ENCODE measurements around the gene MARCO.
A peak's percentile ranks its signal among the peaks of the same experiment; 100 is the strongest.
"Not testable (repeated sequence)": the region's sequence is repeated elsewhere in the genome, so short reads cannot be mapped to it uniquely, and the experiment has no call there.

The MARCO gene

GRCh38 chr2:118925981-118926380 lies 16.0 kb upstream of the MARCO start:
- DNase-seq (ENCODE audit: low spot score) = no peak

- peak; percentile 4 for DNase-seq (ENCODE audit: low spot score)
These were observed 12.9 kb upstream of the MARCO start for GRCh38 chr2:118929059-118929458.

GRCh38 chr2:118932949-118933348 lies 9.0 kb upstream of the MARCO start:
- no peak for DNase-seq (ENCODE audit: low spot score)

GRCh38 chr2:118936306-118936705 lies 5.7 kb upstream of the MARCO start:
- DNase-seq (ENCODE audit: low spot score) = no peak

GRCh38 chr2:118936936-118937335 lies 5.1 kb upstream of the MARCO start:
- no peak for DNase-seq (ENCODE audit: low spot score)

DNA sequence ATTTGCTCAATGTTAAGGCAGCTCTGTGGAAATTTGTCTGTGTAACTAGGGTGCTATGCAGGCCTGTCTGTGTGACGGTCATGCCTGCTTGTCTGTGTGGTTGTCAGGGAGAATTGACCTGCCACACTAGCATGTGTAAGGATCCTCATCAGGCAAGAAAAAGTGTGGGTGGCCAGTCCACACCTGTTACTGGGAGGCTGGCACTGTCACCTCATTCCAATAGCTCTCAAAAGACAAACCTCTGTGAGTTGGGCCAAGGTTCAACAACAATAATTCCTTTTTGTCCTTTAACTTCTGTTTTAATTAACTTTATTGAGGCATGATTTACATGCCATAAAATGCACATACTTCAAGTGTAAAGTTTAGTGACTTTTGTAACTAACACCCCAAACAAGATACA lies 4.2 kb upstream of the MARCO start:
- DNase-seq (ENCODE audit: low spot score) = no peak

DNA sequence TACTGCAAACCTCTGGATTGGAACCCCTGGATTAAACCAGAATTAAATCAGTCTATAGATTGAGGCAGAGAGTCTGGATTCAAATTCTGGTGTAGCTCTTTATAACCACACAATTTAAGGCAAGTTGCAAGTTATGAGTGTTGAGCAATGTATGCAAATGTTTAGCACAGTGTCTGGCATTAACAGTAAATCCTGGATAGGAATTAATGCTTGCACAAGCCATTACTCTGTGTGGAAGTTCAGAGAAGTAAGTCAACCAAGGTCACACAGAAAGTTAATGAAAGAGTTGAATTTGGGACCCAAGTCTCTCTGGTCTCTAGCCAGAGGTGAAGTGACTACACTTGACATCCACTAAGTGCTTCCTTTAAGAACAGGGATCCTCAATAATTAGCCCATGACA lies 2.0 kb upstream of the MARCO start:
- no peak for DNase-seq (ENCODE audit: low spot score)

DNA sequence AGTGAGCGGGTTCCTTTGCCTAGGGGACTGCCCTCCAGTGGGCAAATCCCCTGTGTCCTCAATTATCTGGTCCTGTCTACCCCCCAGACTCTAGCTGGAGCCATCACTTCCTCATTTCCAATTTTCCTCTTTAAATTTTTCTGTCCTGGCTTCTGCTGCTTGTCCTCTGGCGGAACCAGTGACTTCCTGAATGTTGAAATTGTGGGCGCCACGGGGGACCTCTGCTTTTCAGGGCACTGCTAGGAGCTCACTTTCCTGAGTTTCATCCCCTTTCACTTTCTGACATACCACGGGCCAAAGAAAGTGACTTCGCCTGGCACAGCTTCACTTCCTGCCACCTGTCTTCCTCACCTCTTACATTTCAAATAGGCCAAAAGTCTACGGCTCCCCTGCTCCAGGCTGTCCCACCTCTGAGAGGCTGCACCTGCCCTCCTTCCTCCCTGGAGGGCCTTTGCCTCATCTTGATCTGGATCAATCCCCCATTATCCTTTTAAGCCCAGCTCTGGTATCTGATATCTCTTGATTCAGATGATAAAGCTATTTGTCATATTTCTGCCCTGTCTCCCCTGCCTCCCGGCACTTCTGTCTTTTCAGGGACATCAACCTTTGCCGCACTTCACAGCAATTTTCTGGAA lies 1.4 kb upstream of the MARCO start:
- no peak for DNase-seq (ENCODE audit: low spot score)

DNA sequence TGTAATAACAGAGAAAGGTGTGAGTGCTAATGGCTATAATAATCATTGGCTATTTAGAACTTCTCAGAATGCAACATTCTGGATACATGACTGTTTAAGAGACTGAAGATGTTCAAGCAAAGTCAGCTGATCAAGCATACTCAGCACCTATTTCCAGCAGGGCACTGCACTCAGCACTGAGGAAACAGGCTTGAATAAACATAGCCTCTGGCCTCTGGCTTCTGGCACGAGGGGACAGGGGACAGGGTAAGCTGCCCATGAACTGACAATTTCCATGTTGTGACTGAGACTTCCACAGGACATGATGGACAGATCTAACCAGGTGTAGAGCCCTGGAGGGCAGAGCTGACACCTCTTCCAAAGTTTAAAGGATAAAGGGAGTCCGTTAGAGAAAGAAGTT lies 1.3 kb downstream of the MARCO start:
- DNase-seq (ENCODE audit: low spot score) = no peak

GRCh38 chr2:118945881-118946280 lies 3.9 kb downstream of the MARCO start:
- no peak for DNase-seq (ENCODE audit: low spot score)

- not testable (repeated sequence) for DNase-seq (ENCODE audit: low spot score)
These were observed 6.3 kb downstream of the MARCO start for GRCh38 chr2:118948266-118948665.

- DNase-seq (ENCODE audit: low spot score) = no peak
These were observed 12.5 kb downstream of the MARCO start for GRCh38 chr2:118954297-118955060.

DNA sequence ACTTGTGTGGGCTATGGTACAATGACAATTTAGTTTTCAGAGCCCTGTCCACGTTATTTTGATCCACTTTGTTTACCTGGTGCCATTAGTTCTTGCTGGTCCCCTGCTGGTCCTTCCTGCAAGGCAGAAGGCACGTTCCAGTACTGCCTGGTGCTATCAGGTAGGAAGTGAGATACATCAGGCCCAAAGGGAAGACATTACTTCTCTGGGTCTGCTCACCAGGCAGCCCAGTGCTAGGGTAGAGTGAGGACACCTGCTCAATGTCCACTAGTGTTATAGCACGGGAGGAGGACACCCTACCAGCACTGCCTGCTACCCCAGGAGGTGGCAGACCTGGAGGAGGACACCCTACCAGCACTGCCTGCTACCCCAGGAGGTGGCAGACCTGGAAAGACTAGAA lies 23.7 kb downstream of the MARCO start:
- DNase-seq (ENCODE audit: low spot score) = no peak

DNA sequence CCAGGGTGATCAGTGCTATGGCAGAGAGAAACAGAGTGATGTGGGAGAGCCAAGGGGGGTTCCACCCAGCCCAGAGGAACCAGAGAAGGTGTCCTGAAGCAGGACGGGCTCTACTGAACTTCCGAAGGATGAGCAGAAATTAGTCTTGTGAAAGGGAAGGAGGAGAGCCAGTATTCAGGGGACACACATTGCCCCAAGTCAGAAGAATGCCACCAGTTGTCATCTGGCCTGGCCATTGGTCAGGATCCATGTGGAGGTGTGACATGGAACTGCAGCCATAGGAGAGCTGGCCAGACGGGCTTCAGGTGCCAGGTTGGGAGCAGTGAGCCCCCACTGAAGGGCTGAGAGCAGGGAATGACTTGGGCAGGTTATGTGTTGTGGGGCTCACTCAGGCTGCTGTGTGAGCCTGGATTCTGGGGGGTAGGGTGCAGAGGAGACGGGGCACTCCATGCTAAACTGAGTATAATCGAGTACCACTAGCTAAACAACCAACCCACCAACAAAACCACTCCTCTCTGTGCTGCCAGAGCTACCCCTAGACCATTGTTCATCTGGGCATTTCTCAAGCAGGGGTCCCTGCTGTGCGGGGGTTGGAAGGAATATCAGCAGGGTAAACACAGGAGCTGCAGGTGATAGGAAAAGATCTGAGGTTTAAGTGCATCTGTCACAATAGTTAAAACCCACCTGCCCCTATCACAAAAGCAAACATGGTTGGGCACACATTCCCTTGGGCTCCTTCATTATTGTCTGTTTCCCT lies 25.3 kb downstream of the MARCO start:
- no peak for DNase-seq (ENCODE audit: low spot score)

- no peak for DNase-seq (ENCODE audit: low spot score)
These were observed 26.0 kb downstream of the MARCO start for GRCh38 chr2:118968042-118968441.

DNA sequence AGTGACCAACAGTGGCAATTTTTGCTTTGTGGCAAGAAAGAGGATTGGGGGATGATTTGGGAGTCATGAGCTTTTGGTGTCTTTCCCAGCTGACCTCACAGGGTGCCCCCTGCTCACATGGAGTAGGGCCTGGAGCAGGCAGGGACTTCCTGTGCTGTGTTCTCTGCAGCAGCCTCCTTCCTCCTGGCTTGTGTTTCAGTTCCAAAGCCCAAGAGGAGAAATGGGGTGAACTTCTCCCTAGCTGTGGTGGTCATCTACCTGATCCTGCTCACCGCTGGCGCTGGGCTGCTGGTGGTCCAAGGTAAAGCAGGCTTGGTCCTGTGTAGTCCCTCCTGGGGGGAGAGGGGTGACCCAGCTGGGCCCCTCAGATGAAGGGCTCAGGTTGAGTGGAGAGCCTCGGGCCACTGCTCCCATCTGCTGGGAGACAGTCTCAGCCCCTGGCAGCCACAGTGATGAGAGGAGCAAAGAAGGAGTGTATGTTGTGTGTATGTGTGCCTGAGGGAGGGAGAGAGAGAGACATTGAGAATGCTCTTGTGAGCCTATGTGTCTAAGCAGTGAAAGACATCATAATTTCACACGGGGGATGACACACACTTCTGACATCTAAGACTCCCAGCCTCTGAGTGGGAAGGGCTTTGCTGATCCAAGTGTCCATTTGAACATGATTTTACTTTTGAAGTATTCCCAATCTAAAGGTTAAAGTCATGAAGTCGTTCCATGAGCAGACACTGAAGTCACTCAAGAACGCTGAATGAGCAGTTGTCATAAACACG lies 27.2 kb downstream of the MARCO start:
- DNase-seq (ENCODE audit: low spot score) = no peak

DNA sequence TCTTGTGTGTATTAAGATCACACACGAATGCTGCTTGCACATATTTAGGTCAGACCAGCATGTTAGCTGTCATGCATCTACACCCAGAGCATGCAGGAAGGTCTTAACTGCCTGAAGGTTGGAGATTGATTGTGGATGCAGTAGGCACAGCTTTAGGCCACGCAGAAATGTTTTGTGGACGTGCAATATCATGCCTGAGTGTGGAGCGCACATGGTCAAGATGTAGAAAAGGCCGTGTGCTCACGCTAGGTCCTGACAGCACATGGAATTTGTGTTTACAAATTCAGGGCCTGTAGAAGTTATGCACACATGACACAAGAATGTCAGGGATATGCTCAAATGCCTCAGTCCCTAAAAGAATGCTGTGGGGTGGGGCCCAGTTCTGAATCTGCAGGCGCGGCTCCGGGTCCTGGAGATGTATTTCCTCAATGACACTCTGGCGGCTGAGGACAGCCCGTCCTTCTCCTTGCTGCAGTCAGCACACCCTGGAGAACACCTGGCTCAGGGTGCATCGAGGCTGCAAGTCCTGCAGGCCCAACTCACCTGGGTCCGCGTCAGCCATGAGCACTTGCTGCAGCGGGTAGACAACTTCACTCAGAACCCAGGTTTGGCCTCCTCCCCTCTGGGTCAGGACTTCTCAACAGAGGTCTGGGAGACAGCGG lies 27.9 kb downstream of the MARCO start:
- no peak for DNase-seq (ENCODE audit: low spot score)

DNA sequence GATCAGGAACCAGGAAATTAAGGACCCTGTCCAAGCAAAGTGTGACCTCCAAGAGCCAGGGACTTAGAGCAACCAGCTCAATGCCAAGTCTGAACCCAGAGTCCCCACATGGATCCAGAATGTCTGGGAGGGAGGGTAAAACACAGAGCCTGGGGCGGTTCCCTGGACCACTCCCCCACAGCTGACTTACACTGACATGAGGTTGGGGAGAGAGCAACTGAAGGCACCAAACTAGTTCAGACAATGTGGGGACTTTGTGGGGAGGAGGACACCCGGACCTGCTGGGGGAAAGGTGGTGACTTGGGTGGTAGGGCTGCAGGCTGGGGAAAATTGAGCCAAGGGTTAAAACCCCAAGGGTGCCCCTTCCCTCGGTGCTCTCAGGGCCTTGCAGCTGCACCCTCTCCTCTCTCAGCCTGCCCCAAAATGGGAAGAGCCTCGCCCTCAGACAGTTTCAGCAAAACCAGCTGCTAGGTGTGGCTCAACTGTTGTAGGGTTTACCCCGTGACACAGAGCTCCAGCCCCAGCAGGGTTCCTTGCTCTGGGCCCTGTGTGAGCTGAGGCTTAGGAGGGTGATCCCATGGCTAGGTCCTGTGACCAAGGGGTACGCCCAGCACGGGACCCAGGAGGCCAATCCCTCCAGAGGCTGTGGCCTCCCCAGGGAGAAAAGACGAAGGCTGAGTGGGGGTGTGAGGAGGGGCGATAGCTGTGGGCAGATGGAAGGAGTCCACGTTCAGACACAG lies 28.6 kb downstream of the MARCO start:
- no peak for DNase-seq (ENCODE audit: low spot score)

- DNase-seq (ENCODE audit: low spot score) = no peak
These were observed 29.5 kb downstream of the MARCO start for GRCh38 chr2:118971245-118972122.

- peak; percentile 39 for DNase-seq (ENCODE audit: low spot score)
These were observed 31.6 kb downstream of the MARCO start for GRCh38 chr2:118973542-118973951.

Data from ecto neural progenitor cell (in vitro differentiated cells).